B cell (primary cell): ENCODE results near the gene TMTC4. TPM values are rescaled to one million over a fixed set of nuclear protein-coding genes. Genes with fewer than 3 reads are reported as not detected.
"Not testable (repeated sequence)": the region's sequence is repeated elsewhere in the genome, so short reads cannot be mapped to it uniquely, and the experiment has no call there.

Experiments
- ATAC-seq: fragments of 200-7000 bp; cut with Tn5 transposase; one replicate; pipeline ENCODE4 v1.10.0; 2021; ENCODE audit warnings: low read depth, mild to moderate bottlenecking, moderate number of reproducible peaks, moderate library complexity
- CTCF ChIA-PET: fragments of 350-600 bp; sonication (Branson Sonifier 250); formaldehyde crosslinking; loops from one replicate; lab custom pipeline; 2021; ENCODE audit warnings: antibody characterized with exemption, inconsistent platforms; lab: Charles Lee
- POLR2A ChIA-PET: fragments of 350-600 bp; sonication (Branson Sonifier 250); formaldehyde crosslinking; loops from one replicate; lab custom pipeline; 2021; ENCODE audit warnings: antibody characterized with exemption; lab: Charles Lee
- DNase-seq: peaks from one replicate; pipeline ENCODE4 v3.0.0; 2013
- H2AFZ ChIP-seq: 2 replicates; pipeline ENCODE4 v1.6.1; 2012; ENCODE audit warnings: mild to moderate bottlenecking, low read depth, low read length; ENCODE audit not compliant: insufficient read depth, poor library complexity, severe bottlenecking
- H3K27ac ChIP-seq, 2 donors: 1 replicate in 1 of 2; 2 replicates in 1 of 2; pipeline ENCODE4 v1.5.1; 2012 to 2013; ENCODE audit warnings: low read length in 2 of 2, mild to moderate bottlenecking in 2 of 2, moderate library complexity in 1 of 2
- H3K27me3 ChIP-seq, 4 experiments: fragments of 200-600 bp in 1 of 4; sonication (generic) in 1 of 4; replicated peaks in 1 of 4; 1 replicate in 2 of 4; 2 replicates in 2 of 4; pipeline versions ENCODE4 v1.6.1 to v1.7.0; 2013 to 2016; ENCODE audit warnings: low read length in 3 of 4, mild to moderate bottlenecking in 2 of 4, mixed read lengths in 1 of 4, moderate library complexity in 1 of 4; ENCODE audit not compliant: insufficient read depth in 4 of 4, control insufficient read depth in 3 of 4; ENCODE audit errors: control extremely low read depth in 1 of 4
- H3K36me3 ChIP-seq, 2 experiments: replicated peaks in 1 of 2; 1 replicate in 1 of 2; 2 replicates in 1 of 2; pipeline versions ENCODE4 v1.6.1 to v1.7.1; 2013; ENCODE audit warnings: low read length in 1 of 2; ENCODE audit not compliant: insufficient read depth in 2 of 2, control insufficient read depth in 1 of 2; ENCODE audit errors: control extremely low read depth in 1 of 2, extremely low read depth in 1 of 2
- H3K4me1 ChIP-seq, 2 donors: fragments of 200-600 bp in 1 of 2; sonication (generic) in 1 of 2; 1 replicate in 1 of 2; 2 replicates in 1 of 2; pipeline versions ENCODE4 v1.5.1 to v1.6.1; 2013 to 2017; ENCODE audit warnings: low read length in 2 of 2; ENCODE audit not compliant: control insufficient read depth in 2 of 2, insufficient read depth in 2 of 2
- H3K4me2 ChIP-seq: replicated peaks from 2 replicates; pipeline ENCODE3; 2012; ENCODE audit warnings: mild to moderate bottlenecking, low read depth, low read length; ENCODE audit not compliant: poor library complexity, severe bottlenecking
- H3K4me3 ChIP-seq, 5 experiments: fragments of 200-600 bp in 1 of 5; sonication (generic) in 1 of 5; 1 replicate in 3 of 5; 2 replicates in 2 of 5; pipeline versions ENCODE4 v1.5.1 to v1.7.0; 2011 to 2016; ENCODE audit warnings: low read length in 4 of 5, mild to moderate bottlenecking in 4 of 5, low read depth in 2 of 5, control low read depth in 1 of 5, moderate library complexity in 1 of 5; ENCODE audit not compliant: insufficient read depth in 1 of 5; ENCODE audit errors: control extremely low read depth in 1 of 5, extremely low read depth in 1 of 5
- H3K79me2 ChIP-seq: fragments of 200-600 bp; sonication (generic); one replicate; pipeline ENCODE4 v1.6.0; 2016; ENCODE audit warnings: low read length; ENCODE audit not compliant: control insufficient read depth, insufficient read depth
- H3K9ac ChIP-seq: fragments of 200-600 bp; sonication (generic); 2 replicates; pipeline ENCODE4 v1.6.1; 2017; ENCODE audit warnings: mild to moderate bottlenecking, low read length, moderate library complexity
- H3K9me3 ChIP-seq, 3 donors: one replicate each; pipeline versions ENCODE4 v1.6.1 to v1.7.1; 2013; ENCODE audit warnings: low read length in 2 of 3; ENCODE audit not compliant: control insufficient read depth in 2 of 3, insufficient read depth in 1 of 3; ENCODE audit errors: control extremely low read depth in 1 of 3
- H4K20me1 ChIP-seq: 2 replicates; pipeline ENCODE4 v1.6.0; 2012; ENCODE audit warnings: mild to moderate bottlenecking, low read length; ENCODE audit not compliant: insufficient read depth, control insufficient read depth, poor library complexity, severe bottlenecking
- H3K27ac Mint-ChIP-seq: one replicate; pipeline ENCODE4 v1.8.0; 2021; ENCODE audit warnings: mixed read lengths
- H3K27me3 Mint-ChIP-seq: one replicate; pipeline ENCODE4 v1.8.0; 2021; ENCODE audit warnings: mixed read lengths
- H3K4me1 Mint-ChIP-seq: one replicate; pipeline ENCODE4 v1.8.0; 2021; ENCODE audit warnings: mixed read lengths
- H3K4me3 Mint-ChIP-seq: one replicate; pipeline ENCODE4 v1.8.0; 2021; ENCODE audit warnings: mixed read lengths
- H3K9me3 Mint-ChIP-seq: one replicate; pipeline ENCODE4 v1.8.0; 2022; ENCODE audit warnings: mixed read lengths; ENCODE audit not compliant: insufficient read depth
- CTCF ChIP-seq: fragments of 200-600 bp; IDR thresholded peaks from one replicate; pipeline ENCODE4 v1.8.0; 2022; ENCODE audit warnings: antibody characterized with exemption, mild to moderate bottlenecking
- EZH2 ChIP-seq: IDR thresholded peaks from 2 replicates; pipeline ENCODE4 v1.6.1; 2012; ENCODE audit warnings: borderline replicate concordance, low read depth, mild to moderate bottlenecking, moderate library complexity, low read length; ENCODE audit not compliant: insufficient read depth, poor library complexity, severe bottlenecking
- WGBS: methylation state at CpG from one replicate; pipeline ENCODE4 v1.1.5; 2013; ENCODE audit warnings: missing lambda C conversion rate; ENCODE audit not compliant: insufficient coverage; 5-methylcytosine and 5-hydroxymethylcytosine counted together
- intact Hi-C: fragments of 100-400 bp; cut with micrococcal nuclease; formaldehyde crosslinking; loops from one replicate; pipeline ENCODE4 v1.10.0; 2022
- polyA plus RNA-seq: library from polyadenylated mRNA; depleted of rRNA; stranded (reverse); fragments of >200 nt; gene quantifications from 2 replicates; pipeline ENCODE4 v1.2.3, GENCODE V29; 2012
- total RNA-seq, 2 donors: library from RNA; stranded (reverse); fragments of 120-200 nt in 1 of 2; gene quantifications; 1 replicate in 1 of 2; 2 replicates in 1 of 2; pipeline versions ENCODE4 v1.2.3 to v1.2.4, GENCODE V29; 2013 to 2022

TMTC4 gene
- total and polyA plus RNA-seq, 2 donors (not counting 1 experiment from before 2014, with no cell fraction given) = 7.9 to 17.8 TPM

- DNase-seq (no peak), ATAC-seq (no peak)
- Mint-ChIP-seq H3K27ac (no peak overlapping the region), H3K4me3 (no peak overlapping the region), H3K4me1 (no peaks in the 10 kb centered on the region), H3K27me3 (no peaks in the 10 kb centered on the region), H3K9me3 (peaks cover 3% of the 10 kb centered on the region)
- 97% methylated on average over 3 of the region's 4 CpGs for WGBS
- no peak overlapping the region for H2AFZ ChIP-seq
- peaks cover 0 to 16% of the 10 kb centered on the region in 2 experiments for H3K36me3 ChIP-seq
- no peak overlapping the region for H3K27ac ChIP-seq
- POLR2A ChIA-PET = no interaction called here
- no peaks in the 10 kb centered on the region for H4K20me1 ChIP-seq
- no peaks in the 10 kb centered on the region for H3K4me1 ChIP-seq
- H3K9ac ChIP-seq = no peak overlapping the region
- TF ChIP-seq CTCF (no peak), EZH2 (no peak)
- intact Hi-C loops = no loop called here
- H3K79me2 ChIP-seq = no peaks in the 10 kb centered on the region
- H3K27me3 ChIP-seq = no peaks in the 10 kb centered on the region
- H3K9me3 ChIP-seq = no peaks in the 10 kb centered on the region
- CTCF ChIA-PET = interaction anchor here (1.3 kb wide), 1 partner anchor 8 kb away, joined by 4 read pairs; the partner anchor contains the start of gene GGACT
- H3K4me2 ChIP-seq = no peak overlapping the region
- no peak overlapping the region for H3K4me3 ChIP-seq
These were observed 93.6 kb downstream of the TMTC4 start for GRCh38 chr13:100581030-100581429.

- no peaks in the 10 kb centered on the region for H3K9me3 ChIP-seq
- H3K9me3 Mint-ChIP-seq = peaks cover 3% of the 10 kb centered on the region
- 98% methylated on average over 10 of the region's 12 CpGs for WGBS
- no peaks in the 10 kb centered on the region for H3K4me1 ChIP-seq
- no peaks in the 10 kb centered on the region for H4K20me1 ChIP-seq
- H3K4me2 ChIP-seq = no peak overlapping the region
- H3K79me2 ChIP-seq = no peaks in the 10 kb centered on the region
- H3K4me1 Mint-ChIP-seq = no peaks in the 10 kb centered on the region
- H3K27ac Mint-ChIP-seq = no peak overlapping the region
- H3K27me3 ChIP-seq = no peaks in the 10 kb centered on the region
- ChIA-PET POLR2A (no interaction called here), CTCF (interaction anchor here (1.3 kb wide), 1 partner anchor 9 kb away, joined by 4 read pairs; the partner anchor contains the start of gene GGACT)
- H3K4me3 ChIP-seq = no peak overlapping the region
- H3K36me3 ChIP-seq = peaks cover 0 to 16% of the 10 kb centered on the region in 2 experiments
- intact Hi-C loops = no loop called here
- no peak for DNase-seq
- H2AFZ ChIP-seq = no peak overlapping the region
- no peak overlapping the region for H3K4me3 Mint-ChIP-seq
- no peaks in the 10 kb centered on the region for H3K27me3 Mint-ChIP-seq
- no peak overlapping the region for H3K27ac ChIP-seq
- TF ChIP-seq EZH2 = no peak
- TF ChIP-seq CTCF = no peak
- no peak overlapping the region for H3K9ac ChIP-seq
- ATAC-seq = no peak
These were observed 94.5 kb downstream of the TMTC4 start for GRCh38 chr13:100580045-100580444.

GRCh38 chr13:100577239-100577638 is 97.4 kb downstream of the TMTC4 start:
- POLR2A ChIA-PET, DNase-seq, H3K27me3 ChIP-seq, H3K27ac ChIP-seq, H3K27me3 Mint-ChIP-seq, H2AFZ ChIP-seq, H4K20me1 ChIP-seq, H3K4me1 ChIP-seq, CTCF ChIA-PET, H3K9ac ChIP-seq, H3K4me1 Mint-ChIP-seq, intact Hi-C loops, H3K4me3 ChIP-seq, H3K27ac Mint-ChIP-seq, H3K4me2 ChIP-seq, H3K9me3 Mint-ChIP-seq, H3K4me3 Mint-ChIP-seq, ATAC-seq, H3K79me2 ChIP-seq, H3K9me3 ChIP-seq: not testable (repeated sequence)
- no CpG with 5 or more reads among the region's 4 CpGs for WGBS
- H3K36me3 ChIP-seq = peaks cover 0 to 16% of the 10 kb centered on the region in 2 experiments
